ENCODE measurements around the gene APOC3. TPM values are rescaled to one million over a fixed set of nuclear protein-coding genes. Genes with fewer than 3 reads are reported as not detected.

The APOC3 gene
- total RNA-seq, 1 donor from 2014 or later: not detected

DNA sequence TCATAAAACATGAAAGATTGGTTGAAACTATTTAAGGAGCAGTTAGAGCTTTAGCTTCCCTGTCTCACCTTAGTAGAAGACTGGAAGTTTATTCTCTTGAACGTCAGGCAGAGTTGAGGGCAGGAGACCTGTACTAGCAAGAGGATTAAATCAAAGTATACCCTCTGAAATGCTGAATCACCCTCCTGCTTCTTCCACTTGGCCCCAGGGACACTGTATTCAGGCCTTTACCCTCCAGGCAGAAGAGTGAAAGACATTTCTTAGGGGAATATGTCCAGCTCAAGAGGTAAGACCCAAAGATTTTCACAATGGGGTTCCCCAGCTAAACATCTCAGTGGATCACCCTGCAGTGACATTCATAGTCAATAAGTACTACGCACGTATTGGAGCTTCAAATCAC lies 18.5 kb upstream of the APOC3 start:
- no peaks in the 10 kb centered on the region for H3K27me3 Mint-ChIP-seq (ENCODE audit: unreplicated experiment)
- no peak overlapping the region for H3K27ac Mint-ChIP-seq (ENCODE audit: unreplicated experiment)
- peaks cover 4% of the 10 kb centered on the region for H3K36me3 Mint-ChIP-seq (ENCODE audit: low read depth, unreplicated experiment)
- no peak overlapping the region for H3K4me3 Mint-ChIP-seq (ENCODE audit: unreplicated experiment)
- no peaks in the 10 kb centered on the region for H3K9me3 Mint-ChIP-seq (ENCODE audit: unreplicated experiment)
- TF ChIP-seq, protein P1, sequence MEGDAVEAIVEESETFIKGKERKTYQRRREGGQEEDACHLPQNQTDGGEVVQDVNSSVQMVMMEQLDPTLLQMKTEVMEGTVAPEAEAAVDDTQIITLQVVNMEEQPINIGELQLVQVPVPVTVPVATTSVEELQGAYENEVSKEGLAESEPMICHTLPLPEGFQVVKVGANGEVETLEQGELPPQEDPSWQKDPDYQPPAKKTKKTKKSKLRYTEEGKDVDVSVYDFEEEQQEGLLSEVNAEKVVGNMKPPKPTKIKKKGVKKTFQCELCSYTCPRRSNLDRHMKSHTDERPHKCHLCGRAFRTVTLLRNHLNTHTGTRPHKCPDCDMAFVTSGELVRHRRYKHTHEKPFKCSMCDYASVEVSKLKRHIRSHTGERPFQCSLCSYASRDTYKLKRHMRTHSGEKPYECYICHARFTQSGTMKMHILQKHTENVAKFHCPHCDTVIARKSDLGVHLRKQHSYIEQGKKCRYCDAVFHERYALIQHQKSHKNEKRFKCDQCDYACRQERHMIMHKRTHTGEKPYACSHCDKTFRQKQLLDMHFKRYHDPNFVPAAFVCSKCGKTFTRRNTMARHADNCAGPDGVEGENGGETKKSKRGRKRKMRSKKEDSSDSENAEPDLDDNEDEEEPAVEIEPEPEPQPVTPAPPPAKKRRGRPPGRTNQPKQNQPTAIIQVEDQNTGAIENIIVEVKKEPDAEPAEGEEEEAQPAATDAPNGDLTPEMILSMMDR (IDR thresholded peaks at IDR 0.05; ENCODE audit: unreplicated experiment): no peak
- H3K4me1 Mint-ChIP-seq (ENCODE audit: unreplicated experiment): peaks cover 2% of the 10 kb centered on the region
- no peak for DNase-seq (ENCODE audit: low spot score)

DNA sequence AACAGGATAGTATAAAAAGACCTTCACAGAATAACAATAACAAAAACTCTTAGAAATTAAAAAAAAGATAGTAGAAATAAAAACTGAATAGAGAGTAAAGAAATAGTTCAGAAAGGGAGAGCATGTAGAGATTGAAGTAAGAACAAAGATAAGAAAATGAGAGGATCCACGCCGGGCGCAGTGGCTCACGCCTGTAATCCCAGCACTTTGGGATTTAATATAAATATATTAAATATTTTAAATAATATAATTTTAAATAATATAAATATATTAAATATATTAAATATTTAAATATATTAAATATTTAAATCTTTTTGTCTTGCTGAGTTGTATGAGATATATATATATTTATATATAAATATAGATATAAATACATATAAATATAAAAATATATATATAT lies 17.6 kb upstream of the APOC3 start:
- Mint-ChIP-seq H3K4me3 (ENCODE audit: unreplicated experiment) (no peak overlapping the region), H3K9me3 (ENCODE audit: unreplicated experiment) (no peaks in the 10 kb centered on the region), H3K27me3 (ENCODE audit: unreplicated experiment) (no peaks in the 10 kb centered on the region), H3K36me3 (ENCODE audit: low read depth, unreplicated experiment) (peaks cover 4% of the 10 kb centered on the region), H3K4me1 (ENCODE audit: unreplicated experiment) (peaks cover 2% of the 10 kb centered on the region), H3K27ac (ENCODE audit: unreplicated experiment) (no peak overlapping the region)
- DNase-seq (ENCODE audit: low spot score): no peak
- TF ChIP-seq, protein P1 (IDR thresholded peaks at IDR 0.05; ENCODE audit: unreplicated experiment): no peak

DNA sequence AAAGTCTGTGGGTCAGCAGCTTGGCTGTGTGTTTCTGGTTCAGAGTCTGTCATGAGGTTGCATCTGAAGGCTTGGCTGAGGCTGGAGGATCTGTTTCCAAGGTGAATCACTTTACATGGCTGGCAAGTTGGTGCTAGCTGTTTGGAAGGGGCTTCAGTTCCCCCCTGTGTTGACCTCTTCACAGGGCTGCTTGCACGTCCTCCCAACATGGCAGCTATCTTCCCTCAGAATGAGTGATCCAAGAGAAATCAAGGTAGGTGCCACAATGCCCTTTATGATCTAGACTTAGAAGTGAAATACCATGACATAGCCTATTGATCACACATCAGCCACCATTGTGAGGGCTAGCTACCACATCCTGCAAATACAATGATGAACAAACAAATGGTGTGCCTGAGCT lies 16.5 kb upstream of the APOC3 start:
- peaks cover 2% of the 10 kb centered on the region for H3K27me3 Mint-ChIP-seq (ENCODE audit: unreplicated experiment)
- H3K4me3 Mint-ChIP-seq (ENCODE audit: unreplicated experiment): no peak overlapping the region
- H3K27ac Mint-ChIP-seq (ENCODE audit: unreplicated experiment): no peak overlapping the region
- H3K4me1 Mint-ChIP-seq (ENCODE audit: unreplicated experiment): no peaks in the 10 kb centered on the region
- H3K36me3 Mint-ChIP-seq (ENCODE audit: low read depth, unreplicated experiment): peaks cover 4% of the 10 kb centered on the region
- no peak for DNase-seq (ENCODE audit: low spot score)
- H3K9me3 Mint-ChIP-seq (ENCODE audit: unreplicated experiment): no peaks in the 10 kb centered on the region
- TF ChIP-seq, protein P1 (IDR thresholded peaks at IDR 0.05; ENCODE audit: unreplicated experiment): no peak

DNA sequence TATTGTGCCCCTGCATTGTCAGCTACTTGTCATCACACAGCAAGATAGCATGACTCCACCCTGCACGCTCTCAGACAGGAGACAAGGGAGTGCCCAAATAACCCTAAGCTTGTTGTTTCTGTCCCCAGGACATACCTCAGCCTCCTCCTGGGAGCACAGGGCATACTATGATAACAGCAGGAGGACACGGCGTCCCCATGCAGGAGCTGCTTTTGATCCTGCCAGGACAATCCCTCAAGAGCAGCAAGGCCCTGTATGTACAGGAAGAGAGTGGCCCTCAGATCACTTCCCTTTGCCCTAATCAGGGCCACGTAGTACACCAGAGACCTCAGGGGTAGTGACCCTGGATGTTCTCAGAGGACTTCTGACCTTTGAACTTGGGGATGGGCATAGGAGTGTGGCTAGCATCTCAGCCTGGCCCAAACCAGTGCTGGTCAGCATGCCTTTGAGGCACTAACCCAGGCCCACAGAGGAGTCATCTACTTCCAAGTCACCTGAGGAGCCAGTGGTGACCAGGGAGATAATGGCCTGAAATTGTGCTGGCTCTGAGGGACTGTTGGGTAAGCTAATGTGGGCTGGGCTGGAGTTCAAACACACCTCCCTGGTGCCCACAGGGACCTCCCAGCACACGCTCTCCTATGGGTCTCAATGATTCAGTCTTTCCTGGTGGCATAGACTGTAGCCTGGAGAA lies 15.8 kb upstream of the APOC3 start:
- H3K27ac Mint-ChIP-seq (ENCODE audit: unreplicated experiment): no peak overlapping the region
- peaks cover 3% of the 10 kb centered on the region for H3K36me3 Mint-ChIP-seq (ENCODE audit: low read depth, unreplicated experiment)
- H3K4me1 Mint-ChIP-seq (ENCODE audit: unreplicated experiment): no peaks in the 10 kb centered on the region

DNA sequence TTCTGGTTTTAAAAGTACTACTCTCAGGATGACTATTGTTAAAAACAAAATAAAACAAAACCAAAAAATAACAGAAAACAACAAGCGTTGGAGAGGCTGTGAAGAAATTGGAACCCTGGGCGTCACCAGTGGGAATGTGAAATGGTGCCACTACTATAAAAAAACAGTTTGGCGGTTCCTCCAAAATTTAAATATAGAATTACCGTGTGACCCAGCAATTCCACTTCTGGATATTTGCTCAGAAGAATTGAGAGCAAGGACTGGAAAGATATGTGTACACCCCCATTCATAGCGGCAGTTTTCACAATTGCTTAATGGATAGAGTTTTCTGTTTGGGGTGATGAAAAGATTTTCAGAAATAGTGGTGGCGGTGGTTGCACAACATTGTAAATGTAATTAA lies 15.2 kb upstream of the APOC3 start:
- peaks cover 2% of the 10 kb centered on the region for H3K27me3 Mint-ChIP-seq (ENCODE audit: unreplicated experiment)
- H3K4me3 Mint-ChIP-seq (ENCODE audit: unreplicated experiment): no peak overlapping the region
- TF ChIP-seq, protein P1 (IDR thresholded peaks at IDR 0.05; ENCODE audit: unreplicated experiment): no peak
- no peaks in the 10 kb centered on the region for H3K4me1 Mint-ChIP-seq (ENCODE audit: unreplicated experiment)
- no peaks in the 10 kb centered on the region for H3K9me3 Mint-ChIP-seq (ENCODE audit: unreplicated experiment)
- no peaks in the 10 kb centered on the region for H3K36me3 Mint-ChIP-seq (ENCODE audit: low read depth, unreplicated experiment)
- no peak for DNase-seq (ENCODE audit: low spot score)
- H3K27ac Mint-ChIP-seq (ENCODE audit: unreplicated experiment): no peak overlapping the region

More for the DNA sequence above, 15.8 kb upstream of the APOC3 start:
- Mint-ChIP-seq H3K4me3 (ENCODE audit: unreplicated experiment) (no peak overlapping the region), H3K9me3 (ENCODE audit: unreplicated experiment) (no peaks in the 10 kb centered on the region), H3K27me3 (ENCODE audit: unreplicated experiment) (peaks cover 2% of the 10 kb centered on the region)
- TF ChIP-seq, protein P1 (IDR thresholded peaks at IDR 0.05; ENCODE audit: unreplicated experiment): no peak
- no peak for DNase-seq (ENCODE audit: low spot score)

Measured in endothelial cell (in vitro differentiated cells).